GM19025 (cell line): ENCODE data around the gene ALDH16A1.

ENCODE experiments used
- ATAC-seq: cut with Tn5 transposase; IDR thresholded peaks from one replicate; pipeline ENCODE4 v1.9.1; 2021; ENCODE audit warnings: mild to moderate bottlenecking, low read depth, moderate library complexity; ENCODE audit not compliant: unreplicated experiment

ALDH16A1 gene

DNA sequence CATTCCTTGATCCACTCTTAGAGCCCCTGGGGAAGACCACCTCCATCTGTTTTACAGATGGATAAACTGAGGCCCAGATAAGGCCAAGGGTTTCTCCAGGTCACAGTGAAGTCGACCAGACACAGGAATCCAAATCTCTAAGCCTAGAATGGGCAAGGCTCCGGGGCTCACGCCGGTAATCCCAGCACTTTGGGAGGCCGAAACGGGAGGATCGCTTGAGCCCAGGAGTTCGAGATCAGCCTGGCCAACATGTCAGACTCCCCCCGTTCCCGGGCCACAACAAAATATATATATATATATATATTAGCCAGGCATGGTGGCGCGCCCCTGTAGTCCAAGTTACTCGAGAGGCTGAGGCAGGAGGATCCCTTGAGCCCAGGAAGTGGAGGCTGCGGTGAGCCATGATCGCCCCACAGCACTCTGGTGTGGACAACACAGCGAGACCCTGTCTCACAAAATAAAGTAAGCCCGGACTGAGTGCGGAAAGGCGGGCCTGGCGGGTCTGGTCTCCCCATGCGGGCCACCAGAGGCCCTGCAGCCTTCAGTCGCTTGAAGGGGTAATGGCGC, 33.8 kb downstream of the ALDH16A1 start:
- no peak for ATAC-seq

GRCh38 chr19:49487277-49488045, 34.4 kb downstream of the ALDH16A1 start, which contains the start of gene RPL13A:
TSS of gene RPL13A (plus strand) at chr19:49487608. CDS start at chr19:49487630, 22 bp downstream.
- peak; percentile 94 for ATAC-seq

- ATAC-seq: no peak
Measured at GRCh38 chr19:49488046-49488862, 35.2 kb downstream of the ALDH16A1 start.

- ATAC-seq: no peak
Measured at GRCh38 chr19:49488863-49489537, 36.0 kb downstream of the ALDH16A1 start.

- no peak for ATAC-seq
Measured at GRCh38 chr19:49489601-49490167, 36.7 kb downstream of the ALDH16A1 start.

- ATAC-seq: no peak
Measured at GRCh38 chr19:49490287-49491029, 37.4 kb downstream of the ALDH16A1 start.

DNA sequence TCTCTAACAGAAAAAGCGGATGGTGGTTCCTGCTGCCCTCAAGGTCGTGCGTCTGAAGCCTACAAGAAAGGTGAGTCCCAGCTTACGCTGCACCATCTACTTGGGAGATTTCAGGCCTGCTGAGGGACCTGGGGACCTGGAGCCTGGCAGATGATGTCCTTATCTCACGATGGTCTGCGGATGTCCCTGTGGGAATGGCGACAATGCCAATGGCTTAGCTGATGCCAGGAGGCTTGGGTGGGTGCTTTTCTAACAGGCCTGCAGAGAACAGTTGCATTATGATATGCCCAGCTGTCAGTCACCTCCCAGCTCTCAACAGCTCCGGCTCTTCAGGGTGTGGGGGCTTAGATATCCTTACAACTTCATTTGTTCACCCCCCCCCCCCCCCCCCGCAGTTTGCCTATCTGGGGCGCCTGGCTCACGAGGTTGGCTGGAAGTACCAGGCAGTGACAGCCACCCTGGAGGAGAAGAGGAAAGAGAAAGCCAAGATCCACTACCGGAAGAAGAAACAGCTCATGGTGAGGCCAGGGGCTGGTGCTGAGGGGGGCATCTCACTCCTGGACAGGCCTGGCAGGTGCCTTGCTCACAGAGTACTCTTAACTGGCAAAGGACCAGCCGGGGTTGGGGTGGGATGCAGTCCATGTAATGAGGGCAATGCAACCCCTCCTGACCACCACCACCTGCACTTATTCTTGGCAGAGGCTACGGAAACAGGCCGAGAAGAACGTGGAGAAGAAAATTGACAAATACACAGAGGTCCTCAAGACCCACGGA, 38.2 kb downstream of the ALDH16A1 start:
- no peak for ATAC-seq

GRCh38 chr19:49491804-49492572, 39.0 kb downstream of the ALDH16A1 start:
- ATAC-seq: no peak

GRCh38 chr19:49492573-49493405, 39.8 kb downstream of the ALDH16A1 start:
- no peak for ATAC-seq

DNA sequence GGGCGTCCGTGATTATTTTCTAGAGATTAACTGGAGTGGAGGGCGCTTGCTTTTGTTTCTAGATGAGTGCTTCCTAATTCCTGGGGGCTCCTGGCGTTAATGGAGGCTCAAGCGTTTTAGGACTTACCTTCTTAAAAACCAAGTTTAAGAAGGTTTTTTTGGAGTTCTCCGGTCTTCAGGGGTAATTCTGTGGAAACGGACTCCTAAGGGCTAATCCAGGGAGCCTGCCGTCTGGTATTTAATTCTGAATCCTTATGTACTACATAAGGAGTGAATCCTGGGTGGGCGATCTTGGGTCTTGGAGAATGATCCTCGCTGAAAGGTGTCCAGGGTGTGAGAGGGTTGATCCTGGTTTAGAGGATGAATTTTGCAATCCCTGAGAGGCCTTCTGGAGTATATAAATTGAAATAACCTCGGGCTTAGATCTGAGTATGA, 43.6 kb downstream of the ALDH16A1 start:
- no peak for ATAC-seq

- no peak for ATAC-seq
Measured at GRCh38 chr19:49497047-49497788, 44.2 kb downstream of the ALDH16A1 start.

- ATAC-seq: no peak
Measured at GRCh38 chr19:49497789-49498103, 44.7 kb downstream of the ALDH16A1 start.

GRCh38 chr19:49498475-49498874, 45.5 kb downstream of the ALDH16A1 start:
- ATAC-seq: no peak

GRCh38 chr19:49499030-49499670, 46.1 kb downstream of the ALDH16A1 start:
- no peak for ATAC-seq

GRCh38 chr19:49502866-49503581, 50.0 kb downstream of the ALDH16A1 start:
- no peak for ATAC-seq

GRCh38 chr19:49503582-49503962, 50.5 kb downstream of the ALDH16A1 start:
- ATAC-seq: no peak
